IMR-90 (cell line): ENCODE measurements around the gene GPATCH8. TPM values are rescaled to one million over a fixed set of nuclear protein-coding genes. Genes with fewer than 3 reads are reported as not detected.

Source experiments
- ATAC-seq: fragments of 200-7000 bp; cut with Tn5 transposase; 2 replicates; pipeline ENCODE4 v1.9.1; 2020; ENCODE audit warnings: low read depth, mild to moderate bottlenecking, moderate library complexity
- BruUV-seq: library from RNA; stranded (reverse); fragments of 400-500 nt; replicated peaks from 2 replicates; lab custom pipeline; 2021; lab: Mats Ljungman, UMichigan
- CTCF ChIA-PET: fragments of 300-600 bp; formaldehyde crosslinking; extraction: SDS; loops from one replicate; lab custom pipeline; 2021; ENCODE audit warnings: antibody characterized with exemption; lab: Yijun Ruan, JAX
- POLR2A ChIA-PET: fragments of 300-600 bp; sonication (Branson Sonifier 250); formaldehyde crosslinking; loops from one replicate; lab custom pipeline; 2022; ENCODE audit warnings: antibody characterized with exemption; ENCODE audit not compliant: unreplicated experiment; lab: Charles Lee
- DNase-seq: peaks from one replicate; pipeline ENCODE4 v3.0.0; 2013
- H2AFZ ChIP-seq: replicated peaks from 2 replicates; pipeline ENCODE3; 2013; ENCODE audit warnings: low read length, mild to moderate bottlenecking; ENCODE audit not compliant: poor library complexity
- H2AK5ac ChIP-seq: 2 replicates; pipeline ENCODE4 v1.6.1; 2013; ENCODE audit warnings: low read depth, low read length, inconsistent platforms
- H2AK9ac ChIP-seq: replicated peaks from 2 replicates; pipeline ENCODE3; 2013; ENCODE audit warnings: mild to moderate bottlenecking, low read depth, low read length, moderate library complexity; ENCODE audit not compliant: poor library complexity
- H2BK120ac ChIP-seq: 2 replicates; pipeline ENCODE4 v1.6.1; 2013; ENCODE audit warnings: low read depth, low read length, inconsistent platforms
- H2BK15ac ChIP-seq: 3 replicates; pipeline ENCODE4 v1.6.1; 2013; ENCODE audit warnings: low read depth, low read length, inconsistent platforms
- H2BK20ac ChIP-seq: 2 replicates; pipeline ENCODE4 v1.6.1; 2013; ENCODE audit warnings: low read depth, mild to moderate bottlenecking, inconsistent platforms, low read length, moderate library complexity
- H2BK5ac ChIP-seq: 2 replicates; pipeline ENCODE4 v1.6.1; 2013; ENCODE audit warnings: mild to moderate bottlenecking, low read depth, low read length, inconsistent platforms; ENCODE audit not compliant: poor library complexity, severe bottlenecking
- H3K14ac ChIP-seq: replicated peaks from 2 replicates; pipeline ENCODE4 v1.6.1; 2013; ENCODE audit warnings: low read depth, low read length, inconsistent platforms
- H3K18ac ChIP-seq: 2 replicates; pipeline ENCODE4 v1.6.1; 2013; ENCODE audit warnings: low read depth, low read length, control low read depth
- H3K23ac ChIP-seq: 2 replicates; pipeline ENCODE4 v1.6.1; 2013; ENCODE audit warnings: low read depth, low read length, inconsistent platforms
- H3K27ac ChIP-seq: 2 replicates; pipeline ENCODE4 v1.5.1; 2013; ENCODE audit warnings: mild to moderate bottlenecking, control low read depth, low read length; ENCODE audit not compliant: insufficient read depth
- H3K27me3 ChIP-seq: 2 replicates; pipeline ENCODE4 v1.6.1; 2013; ENCODE audit warnings: low read length; ENCODE audit not compliant: control insufficient read depth, insufficient read depth
- H3K36me3 ChIP-seq: 2 replicates; pipeline ENCODE4 v1.6.1; 2013; ENCODE audit warnings: low read length, mixed read lengths; ENCODE audit not compliant: control insufficient read depth, insufficient read depth
- H3K4ac ChIP-seq: 2 replicates; pipeline ENCODE4 v1.6.1; 2013; ENCODE audit warnings: low read depth, low read length, inconsistent platforms
- H3K4me1 ChIP-seq: 2 replicates; pipeline ENCODE4 v1.6.1; 2013; ENCODE audit warnings: low read length, mixed read lengths; ENCODE audit not compliant: control insufficient read depth, insufficient read depth
- H3K4me2 ChIP-seq: 2 replicates; pipeline ENCODE4 v1.6.1; 2013; ENCODE audit warnings: low read depth, mild to moderate bottlenecking, control low read depth, low read length, moderate library complexity
- H3K4me3 ChIP-seq: 2 replicates; pipeline ENCODE4 v1.5.1; 2013; ENCODE audit warnings: low read depth, mild to moderate bottlenecking, control low read depth, low read length, moderate library complexity; ENCODE audit not compliant: insufficient read depth
- H3K56ac ChIP-seq: 2 replicates; pipeline ENCODE4 v1.6.1; 2013; ENCODE audit warnings: low read length, inconsistent platforms; ENCODE audit not compliant: insufficient read depth; ENCODE audit errors: extremely low read depth
- H3K79me1 ChIP-seq, 2 experiments: 2 replicates each; pipeline ENCODE4 v1.6.1; 2013; ENCODE audit warnings: low read length in 2 of 2, inconsistent platforms in 1 of 2, low read depth in 1 of 2
- H3K9ac ChIP-seq: 2 replicates; pipeline ENCODE4 v1.6.1; 2013; ENCODE audit warnings: low read depth, low read length, control low read depth
- H3K9me1 ChIP-seq: 2 replicates; pipeline ENCODE4 v1.6.1; 2013; ENCODE audit warnings: low read length, inconsistent platforms; ENCODE audit not compliant: insufficient read depth
- H3K9me3 ChIP-seq: 2 replicates; pipeline ENCODE4 v1.6.1; 2013; ENCODE audit warnings: low read length; ENCODE audit not compliant: control insufficient read depth, insufficient read depth
- H4K20me1 ChIP-seq: 2 replicates; pipeline ENCODE4 v1.6.1; 2013; ENCODE audit warnings: low read length, inconsistent platforms; ENCODE audit not compliant: insufficient read depth
- H4K5ac ChIP-seq: 2 replicates; pipeline ENCODE4 v1.6.1; 2013; ENCODE audit warnings: mild to moderate bottlenecking, low read depth, low read length, control low read depth
- H4K8ac ChIP-seq, 2 experiments: 2 replicates each; pipeline ENCODE4 v1.6.1; 2013; ENCODE audit warnings: low read depth in 2 of 2, low read length in 2 of 2, control low read depth in 1 of 2, inconsistent platforms in 1 of 2
- H4K91ac ChIP-seq: 2 replicates; pipeline ENCODE4 v1.6.1; 2013; ENCODE audit warnings: low read depth, low read length, inconsistent platforms; ENCODE audit not compliant: insufficient read depth
- BHLHE40 ChIP-seq: fragments of 150-350 bp; IDR thresholded peaks from 2 replicates; pipeline ENCODE4 v1.6.1; 2016; ENCODE audit warnings: mild to moderate bottlenecking, low read depth, low read length
- CEBPB ChIP-seq: IDR thresholded peaks from 2 replicates; pipeline ENCODE4 v1.6.1; 2012; ENCODE audit warnings: low read depth, low read length, improper control_type of control experiment
- FOS ChIP-seq: fragments of 150-350 bp; IDR thresholded peaks from 2 replicates; pipeline ENCODE4 v1.6.1; 2016; ENCODE audit warnings: low read depth, low read length
- MAFK ChIP-seq: IDR thresholded peaks from 2 replicates; pipeline ENCODE4 v1.6.1; 2012; ENCODE audit warnings: low read depth, low read length, improper control_type of control experiment
- MAZ ChIP-seq: IDR thresholded peaks from 2 replicates; pipeline ENCODE4 v1.6.1; 2012; ENCODE audit warnings: low read depth, mild to moderate bottlenecking, low read length, improper control_type of control experiment, moderate library complexity, borderline replicate concordance
- MXI1 ChIP-seq: IDR thresholded peaks from 2 replicates; pipeline ENCODE4 v1.6.1; 2012; ENCODE audit warnings: low read depth, mild to moderate bottlenecking, low read length, moderate library complexity, borderline replicate concordance
- POLR2A ChIP-seq: IDR thresholded peaks from 2 replicates; pipeline ENCODE4 v1.6.1; 2012; ENCODE audit warnings: mild to moderate bottlenecking, low read depth, low read length
- RFX5 ChIP-seq: IDR thresholded peaks from 2 replicates; pipeline ENCODE4 v1.8.0; 2012; ENCODE audit warnings: low read depth, mild to moderate bottlenecking, low read length, moderate library complexity
- SMC3 ChIP-seq: fragments of 150-350 bp; IDR thresholded peaks from 2 replicates; pipeline ENCODE4 v1.6.1; 2016; ENCODE audit warnings: low read depth, mild to moderate bottlenecking, antibody characterized with exemption, low read length, moderate library complexity
- WGBS, 2 experiments: methylation state at CpG; one replicate each; pipeline versions ENCODE4 v1.1.5 to v1.1.7; 2013; ENCODE audit warnings: missing lambda C conversion rate in 2 of 2; ENCODE audit not compliant: insufficient read length in 1 of 2; ENCODE audit errors: extremely low coverage in 2 of 2; 5-methylcytosine and 5-hydroxymethylcytosine counted together
- dilution Hi-C: fragments of 300-500 bp; cut with HindIII; formaldehyde crosslinking; loops from one replicate; pipeline ENCODE4 v1.14.3; 2018; ENCODE audit warnings: low sequenced_read_pairs; ENCODE audit not compliant: unreplicated experiment
- in situ Hi-C: fragments of 300-500 bp; cut with MboI; formaldehyde crosslinking; loops from 3 replicates; pipeline ENCODE4 v1.14.3; 2019; ENCODE audit warnings: low sequenced_read_pairs, inconsistent platforms, mixed read lengths
- intact Hi-C: fragments of 100-400 bp; cut with micrococcal nuclease; formaldehyde crosslinking; loops from 2 replicates; pipeline ENCODE4 v1.10.0; 2022
- polyA plus RNA-seq, 3 experiments: library from polyadenylated mRNA; depleted of rRNA; stranded (reverse); fragments of >200 nt; gene quantifications; 2 replicates each; pipeline ENCODE4 v1.2.3, GENCODE V29; 2012; ENCODE audit warnings: low replicate concordance in 1 of 3
- total RNA-seq: library from RNA; depleted of rRNA; stranded (reverse); fragments of >200 nt; gene quantifications from 2 replicates; pipeline ENCODE4 v1.2.3, GENCODE V29; 2012
- TF ChIP-seq, protein P1 (sequence below): conservative IDR thresholded peaks from 2 replicates; pipeline ENCODE4 v1.5.1; 2012; ENCODE audit warnings: mild to moderate bottlenecking, low read depth, low read length, improper control_type of control experiment
- TF ChIP-seq, protein P2 (sequence below): fragments of 150-350 bp; IDR thresholded peaks from 2 replicates; pipeline ENCODE4 v1.6.1; 2016; ENCODE audit warnings: low read depth, mild to moderate bottlenecking, low read length, moderate library complexity, borderline replicate concordance

The GPATCH8 gene
- total and polyA plus RNA-seq, 2 of the 4 experiments (the other 2 are of a cell fraction), result 8.8 to 13.2 TPM

DNA sequence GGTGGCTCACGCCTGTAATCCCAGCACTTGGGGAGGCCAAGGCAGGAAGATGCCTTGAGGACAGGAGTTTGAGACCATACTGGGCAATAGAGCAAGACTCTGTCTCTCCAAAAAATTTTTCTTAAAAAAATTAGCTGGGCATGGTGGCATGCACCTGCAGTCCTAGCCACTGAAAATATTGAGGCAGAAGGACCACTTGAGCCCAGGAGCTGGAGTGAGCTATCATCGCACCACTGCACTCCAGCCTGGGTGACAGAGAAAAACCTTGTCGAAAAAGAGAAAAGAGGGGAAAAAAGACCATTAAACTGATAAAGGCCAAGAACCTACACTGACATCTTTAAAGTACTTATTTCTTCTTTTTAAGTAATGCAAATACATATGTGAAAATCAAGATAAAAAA is 60.4 kb downstream of the GPATCH8 start:
- H3K4me3 ChIP-seq, result no peak overlapping the region
- H3K14ac ChIP-seq, result no peak overlapping the region
- H2BK5ac ChIP-seq, result no peak overlapping the region
- intact Hi-C loops, result no loop called here
- no peak overlapping the region for H3K56ac ChIP-seq
- H3K27me3 ChIP-seq, result no peaks in the 10 kb centered on the region
- no peak overlapping the region for H3K4me2 ChIP-seq
- no peak overlapping the region for H3K27ac ChIP-seq
- H3K36me3 ChIP-seq, result no peaks in the 10 kb centered on the region
- H4K20me1 ChIP-seq, result peaks cover 4% of the 10 kb centered on the region; the same call in 1 of the 2 replicates
- ChIA-PET CTCF (no interaction called here), POLR2A (no interaction called here)
- peaks cover 3% of the 10 kb centered on the region; the same call in 1 of the 2 replicates for H3K9me1 ChIP-seq
- H4K91ac ChIP-seq, result no peak overlapping the region
- TF ChIP-seq BHLHE40 (no peak), MXI1 (no peak), CEBPB (no peak), MAFK (no peak), MAZ (no peak), RFX5 (no peak), POLR2A (no peak), FOS (no peak), SMC3 (no peak)
- TF ChIP-seq, protein P1, sequence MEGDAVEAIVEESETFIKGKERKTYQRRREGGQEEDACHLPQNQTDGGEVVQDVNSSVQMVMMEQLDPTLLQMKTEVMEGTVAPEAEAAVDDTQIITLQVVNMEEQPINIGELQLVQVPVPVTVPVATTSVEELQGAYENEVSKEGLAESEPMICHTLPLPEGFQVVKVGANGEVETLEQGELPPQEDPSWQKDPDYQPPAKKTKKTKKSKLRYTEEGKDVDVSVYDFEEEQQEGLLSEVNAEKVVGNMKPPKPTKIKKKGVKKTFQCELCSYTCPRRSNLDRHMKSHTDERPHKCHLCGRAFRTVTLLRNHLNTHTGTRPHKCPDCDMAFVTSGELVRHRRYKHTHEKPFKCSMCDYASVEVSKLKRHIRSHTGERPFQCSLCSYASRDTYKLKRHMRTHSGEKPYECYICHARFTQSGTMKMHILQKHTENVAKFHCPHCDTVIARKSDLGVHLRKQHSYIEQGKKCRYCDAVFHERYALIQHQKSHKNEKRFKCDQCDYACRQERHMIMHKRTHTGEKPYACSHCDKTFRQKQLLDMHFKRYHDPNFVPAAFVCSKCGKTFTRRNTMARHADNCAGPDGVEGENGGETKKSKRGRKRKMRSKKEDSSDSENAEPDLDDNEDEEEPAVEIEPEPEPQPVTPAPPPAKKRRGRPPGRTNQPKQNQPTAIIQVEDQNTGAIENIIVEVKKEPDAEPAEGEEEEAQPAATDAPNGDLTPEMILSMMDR, result no peak
- TF ChIP-seq, protein P2, sequence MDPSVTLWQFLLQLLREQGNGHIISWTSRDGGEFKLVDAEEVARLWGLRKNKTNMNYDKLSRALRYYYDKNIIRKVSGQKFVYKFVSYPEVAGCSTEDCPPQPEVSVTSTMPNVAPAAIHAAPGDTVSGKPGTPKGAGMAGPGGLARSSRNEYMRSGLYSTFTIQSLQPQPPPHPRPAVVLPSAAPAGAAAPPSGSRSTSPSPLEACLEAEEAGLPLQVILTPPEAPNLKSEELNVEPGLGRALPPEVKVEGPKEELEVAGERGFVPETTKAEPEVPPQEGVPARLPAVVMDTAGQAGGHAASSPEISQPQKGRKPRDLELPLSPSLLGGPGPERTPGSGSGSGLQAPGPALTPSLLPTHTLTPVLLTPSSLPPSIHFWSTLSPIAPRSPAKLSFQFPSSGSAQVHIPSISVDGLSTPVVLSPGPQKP, result no peak
- 100% methylated on average over 1 of the region's 3 CpGs; no CpG with 5 or more reads in 1 of the 2 experiments for WGBS, 2 experiments
- H3K18ac ChIP-seq, result no peak overlapping the region
- no peak for DNase-seq
- no peak overlapping the region for H3K9ac ChIP-seq
- no peak overlapping the region for H4K8ac ChIP-seq
- no peaks in the 10 kb centered on the region for H3K9me3 ChIP-seq
- no peak overlapping the region for H2AK9ac ChIP-seq
- no peak overlapping the region for H3K4ac ChIP-seq
- H3K23ac ChIP-seq, result no peak overlapping the region
- dilution Hi-C loops, result no loop called here
- peaks cover 20 to 56% of the 10 kb centered on the region in 2 experiments for H3K79me1 ChIP-seq
- H4K5ac ChIP-seq, result no peak overlapping the region
- 0 out of 2 replicates have a peak, but pooled peaks cover 6% of the 10 kb centered on the region for H3K4me1 ChIP-seq
- no peak overlapping the region for H2AFZ ChIP-seq
- H2BK20ac ChIP-seq, result no peak overlapping the region
- H2BK15ac ChIP-seq, result no peak overlapping the region
- ATAC-seq, result no peak
- BruUV-seq, result no TSS peak
- H2BK120ac ChIP-seq, result no peak overlapping the region
- no peak overlapping the region for H2AK5ac ChIP-seq
- in situ Hi-C loops, result no loop called here
